Measurements from ENCODE around the gene PHKG1. TPM values are rescaled to one million over a fixed set of nuclear protein-coding genes. Genes with fewer than 3 reads are reported as not detected.
"Not testable (repeated sequence)": the region's sequence is repeated elsewhere in the genome, so short reads cannot be mapped to it uniquely, and the experiment has no call there.

The PHKG1 gene
- total and polyA plus RNA-seq, 2 donors (not counting 1 experiment from before 2014, with no cell fraction given) = 0.23 to 1.3 TPM

DNA sequence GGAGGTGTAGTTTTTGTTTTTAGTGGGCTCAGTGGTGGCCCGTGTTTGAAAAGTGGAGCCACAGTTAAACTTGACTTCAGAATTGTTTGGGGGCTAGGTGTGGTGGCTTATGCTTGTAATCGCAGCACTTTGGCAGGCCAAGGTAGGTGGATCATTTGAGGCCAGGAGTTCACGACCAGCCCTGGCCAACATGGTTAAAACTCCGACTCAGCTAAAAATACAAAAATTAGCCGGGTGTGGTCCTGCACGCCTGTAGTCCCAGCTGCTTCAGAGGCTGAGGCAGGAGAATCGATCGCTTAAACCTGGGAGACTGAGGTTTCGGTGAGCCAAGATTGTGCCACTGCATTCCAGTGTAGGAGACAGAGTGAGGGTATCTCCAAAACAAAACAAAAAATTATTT, 39.4 kb downstream of the PHKG1 start:
- Histone ChIP-seq H3K27me3 (ENCODE audit: control insufficient read depth, insufficient read depth, low read length) (no peaks in the 10 kb centered on the region), H3K9ac (ENCODE audit: insufficient read depth, low read length) (no peak overlapping the region), H3K36me3 (ENCODE audit: control insufficient read depth, insufficient read depth, low read length) (peaks cover 11% of the 10 kb centered on the region), H3K4me1 (ENCODE audit: control insufficient read depth, extremely low read depth, insufficient read depth, low read length) (no peaks in the 10 kb centered on the region), H4K20me1 (ENCODE audit: control insufficient read depth, extremely low read depth, insufficient read depth, low read length) (no peaks in the 10 kb centered on the region), H3K4me2 (ENCODE audit: extremely low read depth, insufficient read depth, low read length) (peak overlapping the region; percentile 15), H2AFZ (ENCODE audit: low read length) (no peak overlapping the region), H3K79me2 (ENCODE audit: control insufficient read depth, insufficient read depth, low read length) (peaks cover 40% of the 10 kb centered on the region), H3K27ac (ENCODE audit: insufficient read depth, low read length) (no peak overlapping the region), H3K9me3 (ENCODE audit: control insufficient read depth, insufficient read depth, low read depth, low read length) (no peaks in the 10 kb centered on the region), H3K4me3 (replicated peaks in 1 of 4; ENCODE audit: control extremely low read depth in 1 of 4, insufficient read depth in 1 of 4, low read depth in 3 of 4, low read length in 4 of 4) (no peak overlapping the region)
- TF ChIP-seq EZH2 (IDR thresholded peaks at IDR 0.05; ENCODE audit: low read length, missing control alignments) = no peak
- TF ChIP-seq, protein P1, sequence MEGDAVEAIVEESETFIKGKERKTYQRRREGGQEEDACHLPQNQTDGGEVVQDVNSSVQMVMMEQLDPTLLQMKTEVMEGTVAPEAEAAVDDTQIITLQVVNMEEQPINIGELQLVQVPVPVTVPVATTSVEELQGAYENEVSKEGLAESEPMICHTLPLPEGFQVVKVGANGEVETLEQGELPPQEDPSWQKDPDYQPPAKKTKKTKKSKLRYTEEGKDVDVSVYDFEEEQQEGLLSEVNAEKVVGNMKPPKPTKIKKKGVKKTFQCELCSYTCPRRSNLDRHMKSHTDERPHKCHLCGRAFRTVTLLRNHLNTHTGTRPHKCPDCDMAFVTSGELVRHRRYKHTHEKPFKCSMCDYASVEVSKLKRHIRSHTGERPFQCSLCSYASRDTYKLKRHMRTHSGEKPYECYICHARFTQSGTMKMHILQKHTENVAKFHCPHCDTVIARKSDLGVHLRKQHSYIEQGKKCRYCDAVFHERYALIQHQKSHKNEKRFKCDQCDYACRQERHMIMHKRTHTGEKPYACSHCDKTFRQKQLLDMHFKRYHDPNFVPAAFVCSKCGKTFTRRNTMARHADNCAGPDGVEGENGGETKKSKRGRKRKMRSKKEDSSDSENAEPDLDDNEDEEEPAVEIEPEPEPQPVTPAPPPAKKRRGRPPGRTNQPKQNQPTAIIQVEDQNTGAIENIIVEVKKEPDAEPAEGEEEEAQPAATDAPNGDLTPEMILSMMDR (conservative IDR thresholded peaks at IDR 0.05 in 1 of 2, IDR thresholded peaks at IDR 0.05 in 1 of 2; ENCODE audit: low read depth in 1 of 2, low read length in 2 of 2) = no peak
- no peak for DNase-seq (ENCODE audit: low read depth in 2 of 2)

DNA sequence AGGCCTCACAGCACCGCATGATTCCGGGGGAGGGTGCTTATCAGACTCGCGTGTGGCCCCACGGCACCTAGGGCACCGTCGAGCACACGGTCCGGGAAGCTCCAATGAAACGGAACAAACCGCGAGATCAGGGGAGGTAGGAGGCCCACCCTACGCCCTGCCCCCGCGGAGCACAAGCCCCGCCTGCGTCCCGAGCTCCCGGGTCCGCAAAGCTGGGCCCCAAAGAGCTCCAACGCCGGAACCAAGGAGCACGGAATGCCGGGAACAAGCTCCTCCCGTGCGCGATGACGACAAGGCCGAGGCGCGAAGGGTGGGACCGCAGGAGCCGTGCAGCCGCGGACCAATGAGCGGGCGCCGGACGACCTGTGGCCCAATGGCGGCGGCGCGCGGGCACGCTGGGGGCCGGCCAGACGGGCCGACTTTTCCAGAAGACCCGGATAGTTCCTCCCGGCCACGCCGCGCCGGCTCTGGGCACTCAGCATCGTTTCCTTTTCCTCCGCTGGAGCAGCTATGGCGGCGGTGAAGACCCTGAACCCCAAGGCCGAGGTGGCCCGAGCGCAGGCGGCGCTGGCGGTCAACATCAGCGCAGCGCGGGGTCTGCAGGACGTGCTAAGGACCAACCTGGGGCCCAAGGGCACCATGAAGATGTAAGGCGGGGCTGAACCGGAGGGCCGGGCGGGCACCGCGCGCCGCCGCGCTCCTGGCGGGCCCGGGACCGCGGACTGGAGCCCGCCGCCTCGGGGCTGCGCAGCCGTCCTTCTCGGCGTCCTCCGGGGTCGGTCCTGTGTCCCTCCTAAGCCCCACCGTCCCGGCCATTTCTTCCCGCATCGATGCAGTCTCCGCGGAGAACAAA, 41.2 kb downstream of the PHKG1 start, which contains the start of the genes CCT6A and PSPH:
Gene CCT6A, plus strand, starts transcription at position 427 of the 853 bp plus-strand sequence. Its CDS starts 84 bp downstream, at position 511.
Gene PSPH, minus strand, starts transcription at position 106 of the 853 bp plus-strand sequence. CDS start 30,232 bp downstream, outside the sequence.
- Histone ChIP-seq H2AFZ (ENCODE audit: low read length) (peak within 1 kb of the TSS; percentile 90), H3K27me3 (ENCODE audit: control insufficient read depth, insufficient read depth, low read length) (no peaks in the 10 kb centered on the region), H4K20me1 (ENCODE audit: control insufficient read depth, extremely low read depth, insufficient read depth, low read length) (no peaks in the 10 kb centered on the region), H3K4me2 (ENCODE audit: extremely low read depth, insufficient read depth, low read length) (peak within 1 kb of the TSS; percentile 91), H3K4me3 (replicated peaks in 1 of 4; ENCODE audit: control extremely low read depth in 1 of 4, insufficient read depth in 1 of 4, low read depth in 3 of 4, low read length in 4 of 4) (peak within 1 kb of the TSS; percentile 50 to 99 (median 88)), H3K9ac (ENCODE audit: insufficient read depth, low read length) (peak within 1 kb of the TSS; percentile 80), H3K27ac (ENCODE audit: insufficient read depth, low read length) (peak within 1 kb of the TSS; percentile 96), H3K4me1 (ENCODE audit: control insufficient read depth, extremely low read depth, insufficient read depth, low read length) (no peaks in the 10 kb centered on the region), H3K36me3 (ENCODE audit: control insufficient read depth, insufficient read depth, low read length) (peaks cover 7% of the 10 kb centered on the region), H3K9me3 (ENCODE audit: control insufficient read depth, insufficient read depth, low read depth, low read length) (no peaks in the 10 kb centered on the region), H3K79me2 (ENCODE audit: control insufficient read depth, insufficient read depth, low read length) (peaks cover 40% of the 10 kb centered on the region)
- DNase-seq (ENCODE audit: low read depth in 2 of 2) = peak; percentile 98 to 99
- TF ChIP-seq EZH2 (IDR thresholded peaks at IDR 0.05; ENCODE audit: low read length, missing control alignments) = no peak
- TF ChIP-seq, protein P1 (conservative IDR thresholded peaks at IDR 0.05 in 1 of 2, IDR thresholded peaks at IDR 0.05 in 1 of 2; ENCODE audit: low read depth in 1 of 2, low read length in 2 of 2) = no peak

DNA sequence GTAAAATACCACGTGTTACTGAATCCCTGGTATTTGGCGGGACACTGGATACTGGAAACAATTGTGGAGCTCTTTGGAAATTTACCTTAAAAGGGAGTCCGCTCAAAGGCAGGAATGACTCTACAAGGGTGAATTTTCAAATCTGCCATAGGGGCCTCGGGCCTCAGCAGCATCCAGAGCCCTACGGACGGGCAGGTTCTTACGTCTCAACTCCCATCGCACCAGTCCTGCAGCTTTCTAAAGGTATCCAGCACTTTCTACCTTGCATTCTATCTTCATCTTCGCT, 41.8 kb downstream of the PHKG1 start:
- no peaks in the 10 kb centered on the region for H3K4me1 ChIP-seq (ENCODE audit: control insufficient read depth, extremely low read depth, insufficient read depth, low read length)
- H4K20me1 ChIP-seq (ENCODE audit: control insufficient read depth, extremely low read depth, insufficient read depth, low read length) = no peaks in the 10 kb centered on the region
- peak overlapping the region; percentile 50 to 99 (median 88) for H3K4me3 ChIP-seq (replicated peaks in 1 of 4; ENCODE audit: control extremely low read depth in 1 of 4, insufficient read depth in 1 of 4, low read depth in 3 of 4, low read length in 4 of 4)
- TF ChIP-seq, protein P1 (conservative IDR thresholded peaks at IDR 0.05 in 1 of 2, IDR thresholded peaks at IDR 0.05 in 1 of 2; ENCODE audit: low read depth in 1 of 2, low read length in 2 of 2) = no peak
- no peak for TF ChIP-seq EZH2 (IDR thresholded peaks at IDR 0.05; ENCODE audit: low read length, missing control alignments)
- peak overlapping the region; percentile 96 for H3K27ac ChIP-seq (ENCODE audit: insufficient read depth, low read length)
- peak overlapping the region; percentile 90 for H2AFZ ChIP-seq (ENCODE audit: low read length)
- H3K4me2 ChIP-seq (ENCODE audit: extremely low read depth, insufficient read depth, low read length) = peak overlapping the region; percentile 91
- DNase-seq (ENCODE audit: low read depth in 2 of 2) = no peak
- H3K9ac ChIP-seq (ENCODE audit: insufficient read depth, low read length) = peak overlapping the region; percentile 72
- peaks cover 2% of the 10 kb centered on the region for H3K36me3 ChIP-seq (ENCODE audit: control insufficient read depth, insufficient read depth, low read length)
- H3K79me2 ChIP-seq (ENCODE audit: control insufficient read depth, insufficient read depth, low read length) = peaks cover 38% of the 10 kb centered on the region
- no peaks in the 10 kb centered on the region for H3K27me3 ChIP-seq (ENCODE audit: control insufficient read depth, insufficient read depth, low read length)
- H3K9me3 ChIP-seq (ENCODE audit: control insufficient read depth, insufficient read depth, low read depth, low read length) = no peaks in the 10 kb centered on the region

DNA sequence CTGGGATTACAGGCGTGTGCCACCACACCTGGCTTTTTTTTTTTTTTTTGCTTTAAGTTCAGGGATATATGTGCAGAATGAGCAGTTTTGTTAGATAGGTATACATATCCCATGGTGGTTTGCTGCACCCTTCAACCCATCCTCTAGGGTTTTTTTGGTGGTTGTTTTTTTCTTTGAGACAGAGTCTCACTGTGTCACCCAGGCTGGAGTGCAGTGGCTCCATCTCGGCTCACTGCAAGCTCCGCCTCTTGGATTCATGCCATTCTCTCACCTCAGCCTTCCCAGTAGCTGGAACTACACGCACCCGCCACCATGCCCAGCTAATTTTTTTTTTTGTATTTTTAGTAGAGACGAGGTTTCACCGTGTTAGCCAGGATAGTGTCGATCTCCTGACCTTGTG, 44.0 kb downstream of the PHKG1 start:
- H3K4me3 ChIP-seq (replicated peaks in 1 of 4; ENCODE audit: control extremely low read depth in 1 of 4, insufficient read depth in 1 of 4, low read depth in 3 of 4, low read length in 4 of 4); H3K27ac ChIP-seq (ENCODE audit: insufficient read depth, low read length); H2AFZ ChIP-seq (ENCODE audit: low read length); H3K27me3 ChIP-seq (ENCODE audit: control insufficient read depth, insufficient read depth, low read length); DNase-seq (ENCODE audit: low read depth in 2 of 2); H3K9me3 ChIP-seq (ENCODE audit: control insufficient read depth, insufficient read depth, low read depth, low read length); H3K4me2 ChIP-seq (ENCODE audit: extremely low read depth, insufficient read depth, low read length); H4K20me1 ChIP-seq (ENCODE audit: control insufficient read depth, extremely low read depth, insufficient read depth, low read length); H3K9ac ChIP-seq (ENCODE audit: insufficient read depth, low read length); H3K36me3 ChIP-seq (ENCODE audit: control insufficient read depth, insufficient read depth, low read length); H3K4me1 ChIP-seq (ENCODE audit: control insufficient read depth, extremely low read depth, insufficient read depth, low read length): not testable (repeated sequence)
- peaks cover 30% of the 10 kb centered on the region for H3K79me2 ChIP-seq (ENCODE audit: control insufficient read depth, insufficient read depth, low read length)

All from fibroblast of lung (primary cell).